ENCODE data around the gene GFER.

GRCh38 chr16:1979271-1980029, 4.5 kb upstream of the GFER start:
- TF ChIP-seq POLR2AphosphoS2 (IDR thresholded peaks at IDR 0.05; ENCODE audit: low read length): no peak
- no peak for TF ChIP-seq ZNF134 (CRISPR knock-in tag; conservative IDR thresholded peaks at IDR 0.05)
